Thyroid gland (tissue), 4 donors: ENCODE data around the gene PTEN. TPM values are rescaled to one million over a fixed set of nuclear protein-coding genes. Genes with fewer than 3 reads are reported as not detected.

Source experiments
- DNase-seq, 2 donors: peaks; one replicate each; pipeline ENCODE4 v3.0.0-alpha.2; 2019
- H3K27ac ChIP-seq, 3 donors: fragments of 200-600 bp; sonication (generic); 1 replicate in 2 of 3; 2 replicates in 1 of 3; pipeline ENCODE4 v1.5.1; 2016 to 2019; ENCODE audit warnings: mild to moderate bottlenecking in 1 of 3, moderate library complexity in 1 of 3
- H3K27me3 ChIP-seq: fragments of 200-600 bp; sonication (generic); one replicate; pipeline ENCODE4 v1.5.1; 2019
- H3K36me3 ChIP-seq, 2 donors: fragments of 200-600 bp; sonication (generic); one replicate each; pipeline ENCODE4 v1.5.1; 2016 to 2019
- H3K4me1 ChIP-seq, 2 donors: fragments of 200-600 bp; sonication (generic); one replicate each; pipeline ENCODE4 v1.5.1; 2017 to 2019
- H3K4me3 ChIP-seq, 3 donors: fragments of 200-600 bp; sonication (generic); replicated peaks in 1 of 3; 1 replicate in 2 of 3; 2 replicates in 1 of 3; pipeline ENCODE4 v1.5.1; 2016; ENCODE audit warnings: mild to moderate bottlenecking in 1 of 3
- H3K9me3 ChIP-seq: fragments of 200-600 bp; sonication (generic); one replicate; pipeline ENCODE4 v1.5.1; 2017
- CTCF ChIP-seq, 6 experiments: fragments of 200-600 bp in 3 of 6; fragments of 450-650 bp in 3 of 6; sonication (generic) in 3 of 6; IDR thresholded peaks; one replicate each; pipeline ENCODE4 v1.5.1; 2016 to 2019; ENCODE audit warnings: antibody characterized with exemption in 6 of 6, mild to moderate bottlenecking in 2 of 6, inconsistent platforms in 1 of 6, moderate library complexity in 1 of 6
- POLR2A ChIP-seq, 2 donors: fragments of 450-650 bp; IDR thresholded peaks; one replicate each; pipeline ENCODE4 v1.6.1; 2017; ENCODE audit warnings: antibody characterized with exemption in 2 of 2, mild to moderate bottlenecking in 2 of 2, moderate library complexity in 1 of 2
- WGBS, 2 donors: methylation state at CpG; one replicate each; pipeline ENCODE4 v1.1.5; 2017; 5-methylcytosine and 5-hydroxymethylcytosine counted together
- intact Hi-C: fragments of 100-400 bp; cut with DNase I; formaldehyde crosslinking; loops from one replicate; pipeline ENCODE4 v1.15.1; 2023
- small RNA-seq: library from RNA; depleted of rRNA; stranded (forward); fragments of <200 nt; gene quantifications from one replicate; pipeline ENCODE3, GENCODE V24; 2016
- total RNA-seq, 4 donors: library from RNA; depleted of rRNA; stranded (reverse); fragments of >200 nt; gene quantifications; one replicate each; pipeline ENCODE4 v1.2.3, GENCODE V29; 2016

Gene PTEN
- total RNA-seq, 4 donors from 2014 or later, result 112 to 183 (median 150) TPM

- H3K9me3 ChIP-seq, result no peaks in the 10 kb centered on the region
- no peak for TF ChIP-seq CTCF (IDR thresholded peaks at IDR 0.05)
- TF ChIP-seq POLR2A (IDR thresholded peaks at IDR 0.05), result no peak
- H3K36me3 ChIP-seq, result no peaks in the 10 kb centered on the region
- intact Hi-C loops, result no loop called here
- 82 to 91% methylated on average over 1 of the region's 1 CpG for WGBS, 2 donors
- no peaks in the 10 kb centered on the region for H3K27me3 ChIP-seq
- H3K27ac ChIP-seq, result no peak overlapping the region
- DNase-seq, result no peak
- H3K4me3 ChIP-seq, result no peak overlapping the region
- H3K4me1 ChIP-seq, result no peaks in the 10 kb centered on the region
Measured at GRCh38 chr10:88019753-88020152, 156.3 kb downstream of the PTEN start.

Small RNA genes lying within 50 kb of the gene (small RNA-seq; reads per million reads assigned to genes)
- gene RF00284 (not detected), gene RN7SL78P (not detected)

Other genes starting within 250 kb of the PTEN start
- gene PAPSS2, start 203.7 kb upstream of the PTEN start, total RNA-seq, result 10 to 100 TPM; 25.5 to 32.1 (median 28.8) TPM
- 10 to 100 TPM; 40.3 to 72.1 (median 53.7) TPM for gene ATAD1, start 45.4 kb upstream of the PTEN start, total RNA-seq
- 1 to 10 TPM in 1 of 4 donors, under 1 TPM in 3; 0.27 to 1.2 (median 0.54) TPM for gene KLLN, start 92 bp upstream of the PTEN start, total RNA-seq